HepG2 (cell line): ENCODE data around the gene CORO7. TPM values are rescaled to one million over a fixed set of nuclear protein-coding genes. Genes with fewer than 3 reads are reported as not detected.

ENCODE experiments used
- AKAP8 ChIP-seq: sonication (generic); formaldehyde crosslinking; IDR thresholded peaks from 2 replicates; pipeline ENCODE4 v1.5.1; 2020; ENCODE audit warnings: mild to moderate bottlenecking, missing genetic modification reagents
- ARNTL ChIP-seq: sonication (generic); formaldehyde crosslinking; IDR thresholded peaks from 2 replicates; pipeline ENCODE4 v1.4.0; 2020; ENCODE audit warnings: mild to moderate bottlenecking, missing genetic modification reagents
- ATM ChIP-seq: fragments of 450-650 bp; IDR thresholded peaks from 2 replicates; pipeline ENCODE4 v1.7.1; 2017; ENCODE audit warnings: mild to moderate bottlenecking, borderline replicate concordance
- CHCHD3 ChIP-seq: sonication (generic); formaldehyde crosslinking; IDR thresholded peaks from 2 replicates; pipeline ENCODE4 v1.8.0; 2022; ENCODE audit warnings: mild to moderate bottlenecking, missing genetic modification reagents, moderate library complexity
- FOSL2 ChIP-seq: sonication (generic); formaldehyde crosslinking; IDR thresholded peaks from 2 replicates; pipeline ENCODE4 v1.4.0; 2020; ENCODE audit warnings: missing genetic modification reagents
- GFI1 ChIP-seq: sonication (generic); formaldehyde crosslinking; IDR thresholded peaks from 2 replicates; pipeline ENCODE4 v1.5.0; 2020; ENCODE audit warnings: missing genetic modification reagents, mild to moderate bottlenecking, borderline replicate concordance
- GTF2F1 ChIP-seq: fragments of 150-350 bp; IDR thresholded peaks from 2 replicates; pipeline ENCODE4 v1.6.1; 2014; ENCODE audit warnings: low read length
- HHEX ChIP-seq: IDR thresholded peaks from 2 replicates; pipeline ENCODE4 v1.6.1; 2016; ENCODE audit warnings: control low read depth
- HOXA3 ChIP-seq: sonication (generic); formaldehyde crosslinking; IDR thresholded peaks from 2 replicates; pipeline ENCODE4 v1.5.0; 2020; ENCODE audit warnings: missing genetic modification reagents
- KLF12 ChIP-seq: sonication (generic); formaldehyde crosslinking; IDR thresholded peaks from 2 replicates; pipeline ENCODE4 v1.4.0; 2020; ENCODE audit warnings: missing genetic modification reagents, borderline replicate concordance
- PHF8 ChIP-seq: sonication (generic); formaldehyde crosslinking; IDR thresholded peaks from 2 replicates; pipeline ENCODE4 v1.5.0; 2020; ENCODE audit warnings: missing genetic modification reagents
- POLR2A ChIP-seq, 2 experiments: IDR thresholded peaks; 2 replicates each; pipeline ENCODE4 v1.6.1; 2011; ENCODE audit warnings: low read depth in 2 of 2, low read length in 2 of 2, mild to moderate bottlenecking in 1 of 2, moderate library complexity in 1 of 2; ENCODE audit not compliant: insufficient read depth in 1 of 2
- SMYD3 ChIP-seq: sonication (generic); formaldehyde crosslinking; IDR thresholded peaks from 2 replicates; pipeline ENCODE4 v1.8.1; 2023; ENCODE audit warnings: mild to moderate bottlenecking, missing genetic modification reagents
- SOX5 ChIP-seq: IDR thresholded peaks from 2 replicates; pipeline ENCODE4 v1.6.1; 2016; ENCODE audit warnings: borderline replicate concordance
- TEAD3 ChIP-seq: optimal IDR thresholded peaks from 2 replicates; pipeline ENCODE3; 2016; ENCODE audit warnings: borderline replicate concordance
- THAP11 ChIP-seq: IDR thresholded peaks from 2 replicates; pipeline ENCODE4 v1.6.1; 2016; ENCODE audit warnings: missing biosample characterization, missing genetic modification reagents
- TMF1 ChIP-seq: sonication (generic); formaldehyde crosslinking; IDR thresholded peaks from 2 replicates; pipeline ENCODE4 v1.8.1; 2022; ENCODE audit warnings: low read depth, missing genetic modification reagents
- ZMYM4 ChIP-seq: sonication (generic); formaldehyde crosslinking; IDR thresholded peaks from 2 replicates; pipeline ENCODE4 v1.8.1; 2023; ENCODE audit warnings: mild to moderate bottlenecking, missing genetic modification reagents
- ZNF205 ChIP-seq: IDR thresholded peaks from 2 replicates; pipeline ENCODE4 v1.6.1; 2018; ENCODE audit warnings: missing biosample characterization, missing genetic modification reagents
- ZNF230 ChIP-seq: sonication (generic); formaldehyde crosslinking; IDR thresholded peaks from 2 replicates; pipeline ENCODE4 v1.4.0; 2020; ENCODE audit warnings: mild to moderate bottlenecking, missing genetic modification reagents
- ZNF329 ChIP-seq: sonication (generic); formaldehyde crosslinking; IDR thresholded peaks from 2 replicates; pipeline ENCODE4 v1.9.0; 2021; ENCODE audit warnings: low read depth, mild to moderate bottlenecking, missing genetic modification reagents
- ZNF670 ChIP-seq: sonication (generic); formaldehyde crosslinking; IDR thresholded peaks from 2 replicates; pipeline ENCODE4 v1.8.0; 2022; ENCODE audit warnings: mild to moderate bottlenecking, missing genetic modification reagents, borderline replicate concordance
- ZNF773 ChIP-seq: sonication (generic); formaldehyde crosslinking; IDR thresholded peaks from 2 replicates; pipeline ENCODE4 v1.4.0; 2020; ENCODE audit warnings: missing genetic modification reagents, borderline replicate concordance
- ZNF788 ChIP-seq: sonication (generic); formaldehyde crosslinking; IDR thresholded peaks from 2 replicates; pipeline ENCODE4 v1.5.0; 2020; ENCODE audit warnings: mild to moderate bottlenecking, missing genetic modification reagents, borderline replicate concordance
- ZNF891 ChIP-seq: sonication (generic); formaldehyde crosslinking; IDR thresholded peaks from 2 replicates; pipeline ENCODE4 v1.5.0; 2020; ENCODE audit warnings: mild to moderate bottlenecking, missing genetic modification reagents
- ZSCAN25 ChIP-seq: sonication (generic); formaldehyde crosslinking; IDR thresholded peaks from 2 replicates; pipeline ENCODE4 v1.8.0; 2022; ENCODE audit warnings: mild to moderate bottlenecking, missing genetic modification reagents
- polyA plus RNA-seq, 8 experiments: library from polyadenylated mRNA; depleted of rRNA in 3 of 8; stranded (reverse) in 7 of 8; unstranded in 1 of 8; fragments of >200 nt; fragmentation: Illumina TruSeq in 4 of 8; extraction: Trizol in 4 of 8; gene quantifications; 2 replicates each; pipeline versions ENCODE4 v1.2.1 to v1.2.3, GENCODE V29; 2011 to 2016; ENCODE audit warnings: low read depth in 4 of 8, missing spikeins in 1 of 8, mixed read lengths in 1 of 8; ENCODE audit not compliant: insufficient read depth in 1 of 8
- total RNA-seq, 5 experiments: library from RNA; depleted of rRNA; stranded (reverse); fragments of >200 nt; fragmentation: Illumina TruSeq; extraction: Trizol; gene quantifications; 2 replicates each; pipeline ENCODE4 v1.2.3, GENCODE V29; 2016; ENCODE audit warnings: low read depth in 1 of 5
- TF ChIP-seq, protein P1 (sequence below): sonication (generic); formaldehyde crosslinking; IDR thresholded peaks from 2 replicates; pipeline ENCODE4 v1.8.0; 2022; ENCODE audit warnings: mild to moderate bottlenecking, missing genetic modification reagents; ENCODE audit not compliant: insufficient replicate concordance
- TF ChIP-seq, protein P2 (sequence below): IDR thresholded peaks from 2 replicates; pipeline ENCODE4 v1.6.1; 2018; ENCODE audit warnings: missing genetic modification reagents, mild to moderate bottlenecking, missing compliant biosample characterization
- TF ChIP-seq, protein P3 (sequence below): sonication (generic); formaldehyde crosslinking; IDR thresholded peaks from 2 replicates; pipeline ENCODE4 v1.5.1; 2020; ENCODE audit warnings: missing genetic modification reagents, mild to moderate bottlenecking, borderline replicate concordance

CORO7 gene
- total and polyA plus RNA-seq, 2 of the 13 experiments (the other 11 are each of a cell fraction or from before 2014, with no cell fraction given) = 9.9 to 14.3 TPM

DNA sequence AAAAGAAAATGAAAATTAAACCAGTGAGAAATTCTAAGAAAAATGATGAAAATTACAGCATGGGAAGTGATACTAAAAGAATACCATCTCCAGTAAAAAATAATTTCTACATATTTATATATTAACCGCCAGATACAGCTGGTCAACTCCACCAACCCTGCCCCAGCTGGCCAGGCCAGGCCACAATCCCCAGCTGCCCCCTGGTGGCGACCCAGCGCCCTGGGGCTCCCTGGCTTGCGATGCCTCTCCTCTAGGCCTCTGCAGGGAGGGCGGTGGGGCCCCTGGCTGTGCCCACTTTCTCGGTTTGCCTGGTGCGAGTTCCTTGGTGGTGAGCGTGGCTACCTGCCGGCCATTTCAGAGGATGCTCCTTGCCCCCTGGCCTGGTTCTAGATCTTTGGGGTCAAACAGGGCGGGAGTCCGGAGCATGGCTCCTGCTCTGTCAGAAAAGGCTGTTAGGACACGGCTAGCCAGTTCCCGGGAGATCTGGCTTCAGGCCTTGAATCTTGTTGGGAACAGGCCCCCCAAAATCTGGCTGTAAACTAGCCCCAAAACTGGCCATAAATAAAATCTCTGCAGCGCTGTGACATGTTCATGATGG lies 86.0 kb downstream of the CORO7 start (continued):
- TF ChIP-seq ZNF205 (CRISPR knock-in tag) (no peak), ARNTL (CRISPR knock-in tag) (no peak), SOX5 (peak; percentile 42; the same call in 1 of the 2 replicates), ZNF670 (no peak), ZNF230 (CRISPR knock-in tag) (no peak), TMF1 (CRISPR knock-in tag) (no peak), ZNF891 (CRISPR knock-in tag) (no peak), GTF2F1 (no peak), GFI1 (CRISPR knock-in tag) (no peak), ZNF773 (no peak), ATM (no peak), POLR2A (IDR thresholded peaks at IDR 0.05; ENCODE audit: insufficient read depth in 1 of 2, low read depth in 2 of 2, low read length in 2 of 2) (no peak), SMYD3 (CRISPR knock-in tag) (no peak), CHCHD3 (CRISPR knock-in tag) (no peak), ZNF788 (CRISPR knock-in tag) (peak; percentile 66; the same call in 1 of the 2 replicates), KLF12 (CRISPR knock-in tag) (0 out of 2 replicates have a peak, but pooled peaks have one; percentile 26), HHEX (CRISPR knock-in tag) (no peak), AKAP8 (CRISPR knock-in tag) (no peak), PHF8 (no peak), ZMYM4 (CRISPR knock-in tag) (no peak), ZNF329 (no peak), TEAD3 (CRISPR knock-in tag) (peak; percentile 28), HOXA3 (no peak), THAP11 (peak; percentile 27; the same call in 1 of the 2 replicates), ZSCAN25 (CRISPR knock-in tag) (0 out of 2 replicates have a peak, but pooled peaks have one; percentile 36), FOSL2 (peak; percentile 44)
- TF ChIP-seq, protein P1, sequence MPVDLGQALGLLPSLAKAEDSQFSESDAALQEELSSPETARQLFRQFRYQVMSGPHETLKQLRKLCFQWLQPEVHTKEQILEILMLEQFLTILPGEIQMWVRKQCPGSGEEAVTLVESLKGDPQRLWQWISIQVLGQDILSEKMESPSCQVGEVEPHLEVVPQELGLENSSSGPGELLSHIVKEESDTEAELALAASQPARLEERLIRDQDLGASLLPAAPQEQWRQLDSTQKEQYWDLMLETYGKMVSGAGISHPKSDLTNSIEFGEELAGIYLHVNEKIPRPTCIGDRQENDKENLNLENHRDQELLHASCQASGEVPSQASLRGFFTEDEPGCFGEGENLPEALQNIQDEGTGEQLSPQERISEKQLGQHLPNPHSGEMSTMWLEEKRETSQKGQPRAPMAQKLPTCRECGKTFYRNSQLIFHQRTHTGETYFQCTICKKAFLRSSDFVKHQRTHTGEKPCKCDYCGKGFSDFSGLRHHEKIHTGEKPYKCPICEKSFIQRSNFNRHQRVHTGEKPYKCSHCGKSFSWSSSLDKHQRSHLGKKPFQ (CRISPR knock-in tag) = no peak
- TF ChIP-seq, protein P2, sequence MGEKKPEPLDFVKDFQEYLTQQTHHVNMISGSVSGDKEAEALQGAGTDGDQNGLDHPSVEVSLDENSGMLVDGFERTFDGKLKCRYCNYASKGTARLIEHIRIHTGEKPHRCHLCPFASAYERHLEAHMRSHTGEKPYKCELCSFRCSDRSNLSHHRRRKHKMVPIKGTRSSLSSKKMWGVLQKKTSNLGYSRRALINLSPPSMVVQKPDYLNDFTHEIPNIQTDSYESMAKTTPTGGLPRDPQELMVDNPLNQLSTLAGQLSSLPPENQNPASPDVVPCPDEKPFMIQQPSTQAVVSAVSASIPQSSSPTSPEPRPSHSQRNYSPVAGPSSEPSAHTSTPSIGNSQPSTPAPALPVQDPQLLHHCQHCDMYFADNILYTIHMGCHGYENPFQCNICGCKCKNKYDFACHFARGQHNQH (CRISPR knock-in tag) = no peak
- TF ChIP-seq, protein P3, sequence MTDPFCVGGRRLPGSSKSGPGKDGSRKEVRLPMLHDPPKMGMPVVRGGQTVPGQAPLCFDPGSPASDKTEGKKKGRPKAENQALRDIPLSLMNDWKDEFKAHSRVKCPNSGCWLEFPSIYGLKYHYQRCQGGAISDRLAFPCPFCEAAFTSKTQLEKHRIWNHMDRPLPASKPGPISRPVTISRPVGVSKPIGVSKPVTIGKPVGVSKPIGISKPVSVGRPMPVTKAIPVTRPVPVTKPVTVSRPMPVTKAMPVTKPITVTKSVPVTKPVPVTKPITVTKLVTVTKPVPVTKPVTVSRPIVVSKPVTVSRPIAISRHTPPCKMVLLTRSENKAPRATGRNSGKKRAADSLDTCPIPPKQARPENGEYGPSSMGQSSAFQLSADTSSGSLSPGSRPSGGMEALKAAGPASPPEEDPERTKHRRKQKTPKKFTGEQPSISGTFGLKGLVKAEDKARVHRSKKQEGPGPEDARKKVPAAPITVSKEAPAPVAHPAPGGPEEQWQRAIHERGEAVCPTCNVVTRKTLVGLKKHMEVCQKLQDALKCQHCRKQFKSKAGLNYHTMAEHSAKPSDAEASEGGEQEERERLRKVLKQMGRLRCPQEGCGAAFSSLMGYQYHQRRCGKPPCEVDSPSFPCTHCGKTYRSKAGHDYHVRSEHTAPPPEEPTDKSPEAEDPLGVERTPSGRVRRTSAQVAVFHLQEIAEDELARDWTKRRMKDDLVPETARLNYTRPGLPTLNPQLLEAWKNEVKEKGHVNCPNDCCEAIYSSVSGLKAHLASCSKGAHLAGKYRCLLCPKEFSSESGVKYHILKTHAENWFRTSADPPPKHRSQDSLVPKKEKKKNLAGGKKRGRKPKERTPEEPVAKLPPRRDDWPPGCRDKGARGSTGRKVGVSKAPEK (CRISPR knock-in tag) = no peak
